Left ventricle myocardium superior (tissue), 1 donor: ENCODE data around the gene CD19. TPM values are rescaled to one million over a fixed set of nuclear protein-coding genes. Genes with fewer than 3 reads are reported as not detected.
A peak's percentile ranks its signal among the peaks of the same experiment; 100 is the strongest.
"Not testable (repeated sequence)": the region's sequence is repeated elsewhere in the genome, so short reads cannot be mapped to it uniquely, and the experiment has no call there.

Experiments used
- ATAC-seq: fragments of 200-7000 bp; cut with Tn5 transposase; one replicate; pipeline ENCODE4 v1.9.1; 2020; ENCODE audit warnings: mild to moderate bottlenecking, moderate library complexity
- DNase-seq: peaks from one replicate; pipeline ENCODE4 v3.0.0-alpha.2; 2020
- intact Hi-C: fragments of 100-400 bp; cut with micrococcal nuclease; formaldehyde crosslinking; loops from one replicate; pipeline ENCODE4 v1.11.0; 2022
- total RNA-seq: library from RNA; stranded (reverse); fragmentation: NEBNext Ultra II Directional; extraction: Animal tissue kit (Norgen Biotek cat#: 25700); gene quantifications from one replicate; pipeline ENCODE4 v1.2.1, GENCODE V29; 2021
- donor health status: DM: no; HTN: yes; CAD: no; lungs with severe emphysema.

Gene CD19
- total RNA-seq, 1 donor from 2014 or later: not detected

GRCh38 chr16:28905229-28905754, 26.5 kb upstream of the CD19 start:
- no peak for ATAC-seq
- intact Hi-C loops: no loop called here
- DNase-seq: no peak

- intact Hi-C loops: no loop called here
- ATAC-seq (no peak), DNase-seq (no peak)
Measured at GRCh38 chr16:28905800-28906372, 25.9 kb upstream of the CD19 start.

GRCh38 chr16:28910086-28911031, 21.4 kb upstream of the CD19 start:
- intact Hi-C loops: no loop called here
- DNase-seq (no peak), ATAC-seq (no peak)

GRCh38 chr16:28912558-28912957, 19.2 kb upstream of the CD19 start:
- no peak for ATAC-seq
- intact Hi-C loops: no loop called here
- DNase-seq: no peak

- intact Hi-C loops: no loop called here
- DNase-seq: no peak
- ATAC-seq: no peak
Measured at GRCh38 chr16:28913946-28914724, 17.6 kb upstream of the CD19 start.

GRCh38 chr16:28915181-28915580, 16.6 kb upstream of the CD19 start:
- ATAC-seq: no peak
- intact Hi-C loops: no loop called here
- no peak for DNase-seq

- no peak for ATAC-seq
- intact Hi-C loops: no loop called here
- DNase-seq: no peak
Measured at GRCh38 chr16:28917095-28917494, 14.7 kb upstream of the CD19 start.

- intact Hi-C loops: no loop called here
- no peak for ATAC-seq
Measured at GRCh38 chr16:28918698-28919097, 13.1 kb upstream of the CD19 start.

GRCh38 chr16:28923231-28923587, 8.6 kb upstream of the CD19 start:
- ATAC-seq (no peak), DNase-seq (no peak)
- intact Hi-C loops: no loop called here

More at GRCh38 chr16:28918698-28919097, 13.1 kb upstream of the CD19 start:
- DNase-seq: no peak

- DNase-seq (no peak), ATAC-seq (no peak)
- intact Hi-C loops: no loop called here
Measured at GRCh38 chr16:28923652-28924398, 7.9 kb upstream of the CD19 start.

GRCh38 chr16:28924399-28924761, 7.4 kb upstream of the CD19 start:
- intact Hi-C loops: no loop called here

GRCh38 chr16:28924762-28925385, 6.9 kb upstream of the CD19 start, which contains the start of gene RABEP2:
Gene RABEP2 (minus strand): TSS chr16:28925238. CDS start chr16:28925163, 75 bp downstream.
- peak; percentile 95 for ATAC-seq
- intact Hi-C loops: no loop called here
- peak; percentile 96 for DNase-seq

More at GRCh38 chr16:28924399-28924761, 7.4 kb upstream of the CD19 start:
- no peak for DNase-seq
- ATAC-seq: no peak

GRCh38 chr16:28925386-28926228, 6.2 kb upstream of the CD19 start:
- DNase-seq (peak; percentile 88), ATAC-seq (peak; percentile 76)
- intact Hi-C loops: no loop called here

- intact Hi-C loops, ATAC-seq, DNase-seq: not testable (repeated sequence)
Measured at GRCh38 chr16:28926284-28926683, 5.5 kb upstream of the CD19 start.

GRCh38 chr16:28927815-28928214, 4.0 kb upstream of the CD19 start:
- no peak for DNase-seq
- intact Hi-C loops: no loop called here
- ATAC-seq: no peak

- ATAC-seq: no peak
- intact Hi-C loops: no loop called here
- no peak for DNase-seq
Measured at GRCh38 chr16:28930203-28930602, 1.6 kb upstream of the CD19 start.

- intact Hi-C loops: no loop called here
- ATAC-seq (no peak), DNase-seq (no peak)
Measured at GRCh38 chr16:28930652-28931051, 1.1 kb upstream of the CD19 start.
